GM20000 (cell line): Measurements from ENCODE around the gene TCF7.

ENCODE experiments used
- DNase-seq: peaks from one replicate; pipeline ENCODE4 v3.0.0; 2012; ENCODE audit warnings: low spot score
- CTCF ChIP-seq: IDR thresholded peaks from 2 replicates; pipeline ENCODE4 v1.5.1; 2012; ENCODE audit warnings: mild to moderate bottlenecking, control low read depth; ENCODE audit errors: extremely low read depth, missing control alignments

The TCF7 gene

GRCh38 chr5:134177369-134178095 is 63.1 kb downstream of the TCF7 start:
- no peak for DNase-seq

GRCh38 chr5:134178096-134178419 is 63.6 kb downstream of the TCF7 start:
- no peak for DNase-seq
- TF ChIP-seq CTCF, result no peak

More at GRCh38 chr5:134177369-134178095, 63.1 kb downstream of the TCF7 start:
- TF ChIP-seq CTCF, result no peak

- DNase-seq, result no peak
Measured at GRCh38 chr5:134183481-134183880, 69.0 kb downstream of the TCF7 start.

GRCh38 chr5:134184155-134185135 is 70.0 kb downstream of the TCF7 start:
- TF ChIP-seq CTCF, result peak; percentile 94
- peak; percentile 86 for DNase-seq

More at GRCh38 chr5:134183481-134183880, 69.0 kb downstream of the TCF7 start:
- no peak for TF ChIP-seq CTCF

- DNase-seq, result no peak
- no peak for TF ChIP-seq CTCF
Measured at GRCh38 chr5:134188092-134188491, 73.6 kb downstream of the TCF7 start.

GRCh38 chr5:134189031-134189430 is 74.5 kb downstream of the TCF7 start:
- TF ChIP-seq CTCF, result no peak
- no peak for DNase-seq

GRCh38 chr5:134195666-134196065 is 81.2 kb downstream of the TCF7 start:
- DNase-seq, result no peak
- TF ChIP-seq CTCF, result no peak
